PC-3 (cell line): ENCODE measurements around the gene MYO16. TPM values are rescaled to one million over a fixed set of nuclear protein-coding genes. Genes with fewer than 3 reads are reported as not detected.

Experiments
- ATAC-seq: fragments of 200-7000 bp; cut with Tn5 transposase; 2 replicates; pipeline ENCODE4 v1.9.1; 2020; ENCODE audit warnings: mild to moderate bottlenecking, moderate library complexity
- BruUV-seq: library from RNA; stranded (reverse); fragments of 400-500 nt; replicated peaks from 2 replicates; lab custom pipeline; 2021; lab: Mats Ljungman, UMichigan
- CTCF ChIA-PET: fragments of 300-600 bp; sonication (Branson Sonifier 250); formaldehyde crosslinking; loops from one replicate; lab custom pipeline; 2022; ENCODE audit warnings: antibody characterized with exemption; lab: Charles Lee
- POLR2A ChIA-PET: fragments of 300-600 bp; sonication (Branson Sonifier 250); formaldehyde crosslinking; loops from one replicate; lab custom pipeline; 2022; ENCODE audit warnings: antibody characterized with exemption; ENCODE audit not compliant: unreplicated experiment; lab: Charles Lee
- DNase-seq: peaks from one replicate; pipeline ENCODE4 v3.0.0-alpha.2; 2015
- H2AFZ ChIP-seq: fragments of 300-600 bp; sonication (generic); 2 replicates; pipeline ENCODE4 v1.6.0; 2016; ENCODE audit warnings: antibody characterized with exemption, low read length
- H3F3A ChIP-seq: fragments of 300-600 bp; sonication (generic); one replicate; pipeline ENCODE4 v1.6.0; 2017; ENCODE audit warnings: antibody characterized with exemption, low read length, control low read depth, mild to moderate bottlenecking; ENCODE audit not compliant: unreplicated experiment
- H3K27ac ChIP-seq: fragments of 300-600 bp; sonication (generic); 2 replicates; pipeline ENCODE4 v1.5.1; 2016; ENCODE audit warnings: mild to moderate bottlenecking, low read length
- H3K27me3 ChIP-seq: fragments of 300-600 bp; sonication (generic); 2 replicates; pipeline ENCODE4 v1.6.1; 2016; ENCODE audit warnings: low read length, mixed read lengths
- H3K36me3 ChIP-seq: fragments of 300-600 bp; sonication (generic); 2 replicates; pipeline ENCODE4 v1.6.1; 2016; ENCODE audit warnings: low read depth, mixed run types, low read length, mixed read lengths
- H3K4me1 ChIP-seq: fragments of 300-600 bp; sonication (generic); 2 replicates; pipeline ENCODE4 v1.5.1; 2016; ENCODE audit warnings: low read length; ENCODE audit not compliant: insufficient read depth
- H3K4me2 ChIP-seq: fragments of 300-600 bp; sonication (generic); 2 replicates; pipeline ENCODE4 v1.6.0; 2016; ENCODE audit warnings: low read length
- H3K4me3 ChIP-seq: fragments of 300-600 bp; sonication (generic); 2 replicates; pipeline ENCODE4 v1.5.1; 2016; ENCODE audit warnings: mild to moderate bottlenecking, low read length, mixed read lengths
- H3K79me2 ChIP-seq: fragments of 300-600 bp; sonication (generic); 2 replicates; pipeline ENCODE4 v1.6.1; 2017; ENCODE audit warnings: low read length, mixed read lengths
- H3K9ac ChIP-seq: fragments of 300-600 bp; sonication (generic); 2 replicates; pipeline ENCODE4 v1.6.0; 2016; ENCODE audit warnings: mild to moderate bottlenecking, low read length
- H3K9me2 ChIP-seq: fragments of 300-600 bp; sonication (generic); replicated peaks from 2 replicates; pipeline ENCODE4 v1.6.1; 2016; ENCODE audit warnings: mixed run types, low read length, mixed read lengths
- H3K9me3 ChIP-seq: fragments of 300-600 bp; sonication (generic); 2 replicates; pipeline ENCODE4 v1.6.1; 2016; ENCODE audit warnings: low read length, mixed read lengths
- H4K20me1 ChIP-seq: fragments of 300-600 bp; sonication (generic); 2 replicates; pipeline ENCODE4 v1.6.1; 2016; ENCODE audit warnings: low read length, mixed read lengths
- EZH2 ChIP-seq: fragments of 300-600 bp; sonication (generic); IDR thresholded peaks from one replicate; pipeline ENCODE4 v1.6.1; 2017; ENCODE audit warnings: antibody characterized with exemption, mild to moderate bottlenecking, low read length; ENCODE audit not compliant: unreplicated experiment
- EZH2phosphoT487 ChIP-seq: fragments of 300-600 bp; sonication (generic); IDR thresholded peaks from 2 replicates; pipeline ENCODE4 v1.6.1; 2018; ENCODE audit warnings: mild to moderate bottlenecking, antibody characterized with exemption, low read length, borderline replicate concordance
- intact Hi-C: fragments of 100-400 bp; cut with micrococcal nuclease; formaldehyde crosslinking; loops from 2 replicates; pipeline ENCODE4 v1.9.0; 2023
- total RNA-seq: library from RNA; depleted of rRNA; stranded (reverse); fragments of >200 nt; gene quantifications from 2 replicates; pipeline ENCODE4 v1.2.3, GENCODE V29; 2014
- TF ChIP-seq, protein P1 (sequence below): fragments of 300-600 bp; sonication (generic); conservative IDR thresholded peaks from 2 replicates; pipeline ENCODE4 v1.5.1; 2017; ENCODE audit warnings: antibody characterized with exemption, low read depth, mild to moderate bottlenecking, low read length

The MYO16 gene
- total RNA-seq, 1 experiment from 2014 or later = not detected

- Histone ChIP-seq H3K27ac (no peak overlapping the region), H3K4me2 (peak overlapping the region; percentile 26; the same call in 1 of the 2 replicates), H3K9me2 (no peaks in the 10 kb centered on the region), H4K20me1 (no peaks in the 10 kb centered on the region), H3F3A (no peaks in the 10 kb centered on the region), H3K79me2 (no peaks in the 10 kb centered on the region), H3K9ac (no peak overlapping the region), H3K27me3 (no peaks in the 10 kb centered on the region), H2AFZ (no peak overlapping the region), H3K36me3 (no peaks in the 10 kb centered on the region), H3K9me3 (no peaks in the 10 kb centered on the region), H3K4me1 (peaks cover 7% of the 10 kb centered on the region), H3K4me3 (no peak overlapping the region)
- no TSS peak for BruUV-seq
- intact Hi-C loops = no loop called here
- CTCF ChIA-PET = no interaction called here
- peak; percentile 48 for DNase-seq
- TF ChIP-seq, protein P1, sequence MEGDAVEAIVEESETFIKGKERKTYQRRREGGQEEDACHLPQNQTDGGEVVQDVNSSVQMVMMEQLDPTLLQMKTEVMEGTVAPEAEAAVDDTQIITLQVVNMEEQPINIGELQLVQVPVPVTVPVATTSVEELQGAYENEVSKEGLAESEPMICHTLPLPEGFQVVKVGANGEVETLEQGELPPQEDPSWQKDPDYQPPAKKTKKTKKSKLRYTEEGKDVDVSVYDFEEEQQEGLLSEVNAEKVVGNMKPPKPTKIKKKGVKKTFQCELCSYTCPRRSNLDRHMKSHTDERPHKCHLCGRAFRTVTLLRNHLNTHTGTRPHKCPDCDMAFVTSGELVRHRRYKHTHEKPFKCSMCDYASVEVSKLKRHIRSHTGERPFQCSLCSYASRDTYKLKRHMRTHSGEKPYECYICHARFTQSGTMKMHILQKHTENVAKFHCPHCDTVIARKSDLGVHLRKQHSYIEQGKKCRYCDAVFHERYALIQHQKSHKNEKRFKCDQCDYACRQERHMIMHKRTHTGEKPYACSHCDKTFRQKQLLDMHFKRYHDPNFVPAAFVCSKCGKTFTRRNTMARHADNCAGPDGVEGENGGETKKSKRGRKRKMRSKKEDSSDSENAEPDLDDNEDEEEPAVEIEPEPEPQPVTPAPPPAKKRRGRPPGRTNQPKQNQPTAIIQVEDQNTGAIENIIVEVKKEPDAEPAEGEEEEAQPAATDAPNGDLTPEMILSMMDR = no peak
- TF ChIP-seq EZH2 (no peak), EZH2phosphoT487 (no peak)
- POLR2A ChIA-PET = no interaction called here
- ATAC-seq = no peak
These were observed 273.2 kb downstream of the MYO16 start for GRCh38 chr13:108902405-108903155.

DNA sequence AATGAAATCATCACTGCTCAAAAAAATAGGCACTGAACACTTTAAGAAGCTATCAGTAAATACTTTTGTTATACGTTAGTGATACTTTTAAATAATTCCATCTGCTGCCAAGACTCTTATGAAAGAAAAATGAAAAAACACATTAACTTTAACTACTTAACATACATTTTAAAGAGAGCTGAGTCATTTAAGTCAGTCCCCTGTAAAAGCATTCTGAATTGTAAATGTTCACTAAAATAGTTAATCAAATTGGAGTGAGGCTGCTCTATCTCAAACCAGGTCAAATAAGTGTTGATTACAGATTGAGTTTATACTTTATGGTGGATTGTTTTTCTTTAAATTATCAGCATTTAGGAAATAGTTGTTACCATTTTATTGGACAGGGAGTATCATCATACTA lies 274.2 kb downstream of the MYO16 start:
- POLR2A ChIA-PET = interaction anchor here (0.8 kb wide), 1 partner anchor 1331 kb away, joined by 10 read pairs; no protein-coding TSS in a partner anchor
- H3K27ac ChIP-seq = no peak overlapping the region

More for the DNA sequence above, 274.2 kb downstream of the MYO16 start:
- H3K9me3 ChIP-seq = no peaks in the 10 kb centered on the region
- no TSS peak for BruUV-seq
- no peaks in the 10 kb centered on the region for H4K20me1 ChIP-seq
- H3K4me3 ChIP-seq = no peak overlapping the region
- intact Hi-C loops = no loop called here
- peaks cover 3% of the 10 kb centered on the region; the same call in 1 of the 2 replicates for H3K4me1 ChIP-seq
- H3K4me2 ChIP-seq = no peak overlapping the region
- no peak for DNase-seq
- no peak for ATAC-seq
- no peaks in the 10 kb centered on the region for H3K9me2 ChIP-seq
- no peak overlapping the region for H3K9ac ChIP-seq
- no peaks in the 10 kb centered on the region for H3F3A ChIP-seq
- no peaks in the 10 kb centered on the region for H3K36me3 ChIP-seq
- no peak overlapping the region for H2AFZ ChIP-seq
- no peaks in the 10 kb centered on the region for H3K79me2 ChIP-seq
- TF ChIP-seq, protein P1 = no peak
- TF ChIP-seq EZH2 = no peak
- no peak for TF ChIP-seq EZH2phosphoT487
- CTCF ChIA-PET = no interaction called here
- no peaks in the 10 kb centered on the region for H3K27me3 ChIP-seq
